Hindlimb muscle (tissue), 1 donor: Measurements from ENCODE around the gene CACNA1E. TPM values are rescaled to one million over a fixed set of nuclear protein-coding genes. Genes with fewer than 3 reads are reported as not detected.
"Not testable (repeated sequence)": the region's sequence is repeated elsewhere in the genome, so short reads cannot be mapped to it uniquely, and the experiment has no call there.

Experiments
- DNase-seq: peaks from one replicate; pipeline ENCODE4 v3.0.0-alpha.2; 2013
- polyA plus RNA-seq: library from polyadenylated mRNA; unstranded; fragments of 120-200 nt; gene quantifications from one replicate; pipeline ENCODE4 v1.2.1, GENCODE V29; 2013; ENCODE audit not compliant: insufficient read length

CACNA1E gene
- polyA plus RNA-seq, 1 donor, result 0.50 TPM

DNA sequence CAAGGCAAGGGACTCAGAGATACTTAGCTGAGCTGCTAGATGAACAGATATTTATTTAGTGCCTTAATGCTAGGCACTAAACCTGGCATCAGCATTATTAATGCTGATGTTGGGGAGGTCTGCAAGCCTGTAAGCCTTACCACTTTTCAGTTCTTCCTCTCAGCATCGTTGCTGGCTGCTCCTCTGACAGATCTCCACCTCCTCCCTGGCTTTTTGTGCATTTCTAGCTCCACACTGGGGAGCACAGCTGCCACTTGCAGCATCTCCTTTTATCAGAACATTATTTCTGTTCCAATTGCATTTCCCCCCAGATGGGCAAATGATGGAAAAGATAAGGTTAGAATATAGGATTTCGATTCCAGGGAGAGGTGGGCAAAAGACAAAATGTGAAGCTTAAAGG lies 34.8 kb downstream of the CACNA1E start:
- no peak for DNase-seq

DNA sequence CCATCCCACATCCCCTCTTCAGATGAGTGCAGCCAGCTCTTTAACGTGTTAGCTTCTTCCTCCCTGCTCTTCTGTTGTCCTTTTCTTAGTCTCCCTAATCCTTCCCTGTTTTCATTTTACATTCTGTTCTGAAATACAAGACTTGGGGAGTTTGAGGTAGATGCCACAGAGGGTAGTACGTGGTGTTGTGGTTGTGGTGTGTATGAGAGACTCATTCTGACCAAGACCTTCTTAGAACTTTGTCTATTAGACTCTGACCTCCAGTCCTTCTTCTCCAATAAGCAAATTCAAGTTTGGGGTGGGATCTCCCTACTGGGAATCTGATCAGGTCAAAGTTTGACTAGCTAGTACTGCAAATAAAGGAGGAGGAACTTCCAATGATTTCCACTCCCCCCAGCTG lies 39.5 kb downstream of the CACNA1E start:
- no peak for DNase-seq

GRCh38 chr1:181525104-181525721 lies 41.9 kb downstream of the CACNA1E start:
- DNase-seq, result no peak

DNA sequence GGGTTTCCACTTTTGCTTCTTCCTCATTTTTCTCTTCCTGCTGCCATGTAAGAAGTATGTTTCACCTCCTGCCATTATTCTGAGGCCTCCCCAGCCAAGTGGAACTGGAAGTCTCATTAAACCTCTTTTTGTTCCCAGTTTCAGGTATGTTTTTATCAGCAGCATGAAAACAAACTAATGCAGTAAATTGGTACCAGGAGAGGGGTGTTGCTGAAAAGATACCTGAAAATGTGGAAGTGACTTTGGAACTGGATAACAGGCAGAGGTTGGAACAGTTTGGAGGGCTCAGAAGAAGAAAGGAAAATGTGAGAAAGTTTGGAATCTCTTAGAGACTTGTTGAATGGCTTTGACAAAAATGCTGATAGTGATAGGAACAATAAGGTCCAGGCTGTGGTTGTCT lies 44.9 kb downstream of the CACNA1E start:
- not testable (repeated sequence) for DNase-seq

- DNase-seq, result no peak
These were observed 48.1 kb downstream of the CACNA1E start for GRCh38 chr1:181531441-181531840.

DNA sequence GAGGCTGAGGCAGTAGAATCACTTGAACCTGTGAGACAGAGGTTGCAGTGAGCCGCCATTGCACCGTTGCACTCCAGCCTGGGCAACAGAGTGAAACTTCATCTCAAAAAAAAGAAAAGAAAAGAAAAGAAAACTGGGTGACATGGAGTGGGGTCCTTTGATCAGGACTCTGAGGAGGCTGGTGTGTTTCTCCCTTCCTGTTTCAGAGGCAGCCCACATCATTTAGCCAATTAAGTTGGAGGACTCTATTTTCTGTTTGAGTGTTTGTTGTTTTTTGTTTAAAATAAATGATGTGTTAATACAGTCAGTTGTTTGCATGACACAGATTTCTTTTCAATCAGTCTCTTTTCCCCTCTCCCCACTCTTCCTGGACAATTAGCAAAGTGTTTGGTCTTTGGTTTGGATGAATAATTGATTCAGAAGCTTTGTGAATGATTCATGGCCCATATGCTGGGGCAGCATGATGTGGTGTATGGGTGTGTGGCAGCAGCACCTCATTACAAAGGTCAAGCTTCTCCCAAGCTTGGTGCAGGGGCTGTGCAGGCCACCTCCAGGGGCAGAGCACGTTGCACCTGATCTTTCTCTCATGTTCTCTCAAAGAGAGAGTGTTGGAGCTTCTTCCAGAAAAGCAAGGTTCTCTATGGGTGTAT lies 48.8 kb downstream of the CACNA1E start:
- DNase-seq, result no peak

- DNase-seq, result no peak
These were observed 55.5 kb downstream of the CACNA1E start for GRCh38 chr1:181538836-181539235.

- no peak for DNase-seq
These were observed 58.1 kb downstream of the CACNA1E start for GRCh38 chr1:181541458-181541857.

DNA sequence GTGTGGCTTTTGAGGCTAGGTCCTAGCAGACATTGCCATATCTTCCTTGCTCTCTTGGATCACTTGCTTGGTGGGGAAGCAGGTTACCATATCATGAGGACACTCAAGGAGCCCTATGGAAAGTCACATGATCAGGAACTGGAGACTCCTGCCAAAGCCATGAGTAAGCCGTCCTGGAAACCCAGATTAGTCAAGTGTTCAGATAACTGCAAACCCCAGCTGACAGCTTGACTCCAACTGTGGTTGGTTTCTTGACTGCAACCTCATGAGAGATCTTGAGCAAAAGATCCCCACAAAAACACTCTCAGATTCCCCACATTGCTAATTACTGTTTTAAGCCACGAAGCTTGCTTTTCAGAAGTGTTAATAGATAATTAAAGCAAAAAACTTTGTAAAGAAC lies 58.6 kb downstream of the CACNA1E start:
- DNase-seq, result no peak

- not testable (repeated sequence) for DNase-seq
These were observed 59.1 kb downstream of the CACNA1E start for GRCh38 chr1:181542406-181542805.

DNA sequence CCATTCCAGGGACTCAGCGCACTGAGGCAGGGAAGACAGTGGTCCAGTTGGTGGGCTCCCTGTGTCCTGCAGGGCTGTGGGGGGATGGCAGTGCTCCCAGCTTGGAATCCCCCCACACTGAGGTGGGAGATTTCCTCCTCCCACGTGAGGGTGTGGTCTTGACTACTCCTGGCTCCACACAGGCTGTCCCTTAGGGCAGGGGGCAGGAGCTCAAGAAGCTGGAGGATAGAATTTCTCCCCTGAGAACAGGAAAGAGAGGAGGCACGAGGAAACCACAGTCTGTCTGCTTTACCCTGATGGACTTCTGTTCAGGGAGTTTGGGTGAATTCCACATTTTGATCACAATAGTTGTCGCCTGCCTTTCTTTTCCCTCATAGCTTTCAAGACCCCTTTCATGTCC lies 62.1 kb downstream of the CACNA1E start:
- no peak for DNase-seq

DNA sequence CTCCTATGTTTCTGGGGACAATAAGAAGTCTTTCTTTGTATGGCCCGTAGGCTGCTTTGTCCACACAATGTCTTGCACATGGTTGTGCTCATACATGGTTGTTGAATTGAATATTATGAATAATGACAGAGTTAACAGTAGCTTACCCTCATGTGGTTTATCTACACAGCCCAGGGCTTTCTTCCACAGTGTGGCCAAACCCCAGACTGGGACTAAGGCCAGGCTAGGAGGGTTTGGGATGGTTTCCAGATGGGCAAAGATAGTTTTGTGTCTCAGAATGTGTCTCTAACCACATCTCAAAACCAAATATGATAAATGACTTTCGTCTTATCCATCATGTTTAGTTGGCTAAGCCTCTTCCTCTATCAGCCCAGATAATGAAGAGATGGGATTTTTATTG lies 65.2 kb downstream of the CACNA1E start:
- DNase-seq, result no peak

GRCh38 chr1:181551249-181551648 lies 67.9 kb downstream of the CACNA1E start:
- no peak for DNase-seq

DNA sequence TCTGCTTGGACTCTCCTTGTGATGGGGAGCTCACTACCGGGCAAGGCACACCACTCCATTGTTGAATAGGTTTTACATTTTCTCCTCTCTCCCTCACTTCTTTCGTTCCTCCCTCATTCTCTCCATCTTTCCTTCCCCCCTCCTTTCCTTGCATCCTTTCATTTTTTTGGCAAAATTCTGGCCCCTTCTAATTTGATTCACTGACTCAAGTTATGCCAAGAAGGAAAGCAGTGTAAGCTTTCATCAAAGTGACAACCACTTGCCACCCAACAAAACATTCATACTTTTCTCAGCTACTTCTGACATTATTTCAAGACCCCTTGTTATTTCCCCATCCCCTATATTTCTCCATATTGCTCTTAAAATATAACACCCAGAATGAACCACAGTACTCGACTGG lies 68.4 kb downstream of the CACNA1E start:
- no peak for DNase-seq

- no peak for DNase-seq
These were observed 71.1 kb downstream of the CACNA1E start for GRCh38 chr1:181554465-181554864.

- no peak for DNase-seq
These were observed 73.3 kb downstream of the CACNA1E start for GRCh38 chr1:181556631-181557030.

DNA sequence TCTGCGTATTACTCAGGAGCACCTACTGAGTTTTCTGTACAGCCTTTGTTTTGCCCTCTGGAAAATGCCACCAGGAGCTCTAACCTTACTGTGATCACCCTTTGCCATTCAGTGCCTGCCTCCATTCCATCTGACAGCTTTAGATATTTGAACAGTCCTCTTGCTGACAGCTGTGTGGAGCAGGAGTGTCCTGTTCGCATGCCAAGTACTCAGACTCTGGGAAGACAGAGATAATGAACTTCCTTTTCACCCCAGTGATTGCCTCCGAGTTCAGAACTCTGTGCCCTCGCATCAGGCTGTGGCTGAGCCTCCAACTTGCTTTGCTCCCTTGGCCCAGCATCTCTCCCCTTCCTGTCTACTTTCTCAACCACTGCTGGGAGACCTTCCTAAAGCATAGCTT lies 74.0 kb downstream of the CACNA1E start:
- DNase-seq, result no peak

DNA sequence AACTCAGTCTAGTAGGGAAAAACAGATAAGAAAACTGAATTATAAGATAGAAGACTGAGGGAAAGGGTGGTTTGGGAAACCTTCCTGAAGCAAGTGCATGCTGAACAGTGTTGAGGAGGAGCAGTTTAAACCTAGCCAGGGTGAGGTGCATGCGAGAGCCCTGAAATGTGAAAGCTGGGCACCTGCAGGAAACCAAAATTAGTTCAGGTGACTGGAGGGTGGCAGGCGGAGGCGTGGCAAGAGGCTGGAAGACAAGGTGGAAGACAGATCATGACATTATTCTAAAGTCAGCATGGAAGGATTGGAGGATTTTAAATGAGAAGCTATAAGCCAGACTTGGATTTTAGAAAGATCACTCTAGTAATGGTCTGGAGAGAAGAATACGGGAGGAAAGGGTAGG lies 75.1 kb downstream of the CACNA1E start:
- DNase-seq, result no peak

DNA sequence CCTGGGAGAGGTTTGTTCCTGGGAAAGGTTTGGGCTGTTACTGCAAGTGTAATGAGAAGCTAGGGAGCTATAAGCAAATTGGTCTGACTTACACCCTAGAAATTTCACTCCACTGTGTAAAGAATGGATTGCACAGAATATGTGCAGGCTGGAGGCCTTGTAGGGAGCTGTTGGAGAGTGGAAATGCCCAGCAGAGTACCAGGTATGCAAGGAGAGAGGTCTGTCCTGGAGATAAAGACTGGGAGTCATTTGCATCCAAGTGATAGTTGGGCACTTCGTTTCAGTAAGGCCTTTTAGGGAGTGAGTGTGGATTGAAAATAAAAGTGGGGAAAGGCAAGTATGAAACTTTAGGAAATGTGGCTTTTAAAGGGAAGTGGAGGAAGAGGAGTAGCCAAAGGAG lies 75.8 kb downstream of the CACNA1E start:
- DNase-seq, result no peak

DNA sequence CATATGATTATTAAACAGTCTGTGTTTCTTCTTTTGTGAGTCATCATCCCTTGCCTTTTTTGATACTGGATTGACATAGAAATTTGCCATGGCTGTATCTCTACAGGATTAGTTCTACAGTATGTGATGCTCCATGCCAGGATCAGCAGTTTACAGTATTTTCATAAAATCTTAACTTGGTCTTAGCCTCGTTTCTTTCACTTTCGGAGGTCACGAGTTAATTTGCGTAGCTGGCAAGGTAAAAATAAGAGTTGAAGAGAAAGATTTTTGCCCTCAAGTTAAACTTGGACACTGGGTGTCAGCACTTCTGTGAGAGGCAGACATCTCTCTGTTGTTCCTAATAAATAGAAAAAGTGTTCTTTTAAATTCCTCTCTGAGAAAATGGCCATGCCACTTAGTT lies 79.1 kb downstream of the CACNA1E start:
- DNase-seq, result no peak

- no peak for DNase-seq
These were observed 85.4 kb downstream of the CACNA1E start for GRCh38 chr1:181568736-181569135.

- DNase-seq, result no peak
These were observed 94.2 kb downstream of the CACNA1E start for GRCh38 chr1:181577475-181577874.

DNA sequence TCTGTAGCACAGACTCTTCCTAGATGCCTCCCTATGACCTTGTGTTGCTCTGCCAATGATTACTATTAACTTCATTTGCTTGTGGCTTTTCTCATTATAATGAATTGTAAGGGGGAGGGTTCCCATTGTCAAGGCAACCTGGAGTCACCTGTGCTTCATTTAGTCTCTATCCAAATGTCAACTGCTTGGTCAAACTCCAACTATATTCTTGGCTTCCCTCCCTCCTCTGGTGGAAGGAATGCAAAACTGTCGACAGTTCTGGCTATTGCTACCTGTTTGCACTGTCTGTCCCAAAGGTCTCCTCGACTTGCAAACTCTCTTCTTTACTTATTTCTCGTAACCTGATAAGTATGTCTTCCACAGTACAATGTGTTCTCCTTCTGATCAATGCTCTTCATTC lies 100.3 kb downstream of the CACNA1E start:
- no peak for DNase-seq

DNA sequence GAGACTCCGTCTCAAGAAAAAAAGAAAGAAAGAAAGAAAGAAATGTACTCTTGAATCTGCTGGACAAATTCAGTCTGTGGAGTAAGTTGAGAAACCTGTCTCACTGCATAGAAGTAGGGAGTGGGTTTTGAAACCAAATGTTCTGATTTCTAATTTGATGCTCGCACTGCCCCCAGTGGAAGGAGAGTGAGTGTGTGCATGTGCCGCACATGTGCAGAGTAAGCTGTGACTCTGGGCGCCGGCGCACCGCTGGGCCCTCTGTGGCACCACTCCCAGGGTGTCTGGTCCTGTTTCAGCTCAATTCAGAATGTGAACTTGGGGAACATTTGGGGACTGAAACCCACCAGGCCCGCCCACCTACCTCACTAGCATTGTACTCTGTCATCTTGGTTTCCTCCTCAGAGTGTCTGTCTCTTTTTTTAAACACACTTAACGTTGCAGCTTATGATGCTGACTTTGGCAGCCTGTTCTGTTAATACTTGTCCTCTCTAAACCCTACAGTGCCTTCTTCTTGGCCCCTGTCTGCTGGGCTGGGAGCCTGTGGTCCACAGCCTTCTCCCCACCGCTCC lies 104.6 kb downstream of the CACNA1E start:
- DNase-seq, result no peak
